ENCODE data around the gene TLE5.

GRCh38 chr19:3060857-3061181 lies 1.5 kb downstream of the TLE5 start:
- TF ChIP-seq POLR2A (IDR thresholded peaks at IDR 0.05; ENCODE audit: low read length) (no peak), GATA1 (IDR thresholded peaks at IDR 0.05; ENCODE audit: low read depth, low read length) (no peak)
